Esophagus mucosa (tissue), 1 donor: ENCODE data around the gene SRCAP. TPM values are rescaled to one million over a fixed set of nuclear protein-coding genes. Genes with fewer than 3 reads are reported as not detected.

Experiments
- ATAC-seq: fragments of 200-7000 bp; cut with Tn5 transposase; one replicate; pipeline ENCODE4 v1.9.1; 2020
- total RNA-seq: library from RNA; stranded (reverse); gene quantifications from one replicate; pipeline ENCODE4 v1.2.4, GENCODE V29; 2023
- donor health status: DM: yes; HTN: yes; CAD: no.

SRCAP gene
- total RNA-seq, 1 donor from 2014 or later, result 29.5 TPM

DNA sequence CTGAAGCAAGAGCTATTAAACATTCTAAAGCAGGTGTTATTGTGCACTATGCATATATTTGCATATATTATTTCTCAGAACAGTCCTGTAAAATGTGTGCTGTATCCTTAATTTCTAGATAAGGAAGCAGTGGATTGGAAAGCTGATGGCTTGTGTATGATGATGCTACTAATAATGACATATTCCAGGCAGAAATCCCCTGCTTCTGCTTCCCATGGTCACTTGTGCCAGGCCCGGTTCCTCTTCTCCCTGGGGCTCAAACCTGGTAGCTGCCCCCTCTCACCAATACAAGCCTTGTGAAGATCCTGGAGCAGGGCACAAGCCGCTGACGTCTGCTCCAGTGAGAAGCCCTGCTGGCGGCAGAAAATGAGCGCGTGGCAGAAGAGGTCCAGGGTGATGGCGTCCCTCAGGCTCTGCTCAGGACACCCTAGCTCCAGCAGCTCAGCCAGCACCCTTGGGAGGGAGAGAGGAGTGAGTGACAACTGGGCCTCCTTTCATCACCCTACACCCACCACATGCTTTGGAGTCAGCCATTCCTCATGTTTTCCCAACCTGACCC lies 61.1 kb downstream of the SRCAP start:
- ATAC-seq, result no peak

DNA sequence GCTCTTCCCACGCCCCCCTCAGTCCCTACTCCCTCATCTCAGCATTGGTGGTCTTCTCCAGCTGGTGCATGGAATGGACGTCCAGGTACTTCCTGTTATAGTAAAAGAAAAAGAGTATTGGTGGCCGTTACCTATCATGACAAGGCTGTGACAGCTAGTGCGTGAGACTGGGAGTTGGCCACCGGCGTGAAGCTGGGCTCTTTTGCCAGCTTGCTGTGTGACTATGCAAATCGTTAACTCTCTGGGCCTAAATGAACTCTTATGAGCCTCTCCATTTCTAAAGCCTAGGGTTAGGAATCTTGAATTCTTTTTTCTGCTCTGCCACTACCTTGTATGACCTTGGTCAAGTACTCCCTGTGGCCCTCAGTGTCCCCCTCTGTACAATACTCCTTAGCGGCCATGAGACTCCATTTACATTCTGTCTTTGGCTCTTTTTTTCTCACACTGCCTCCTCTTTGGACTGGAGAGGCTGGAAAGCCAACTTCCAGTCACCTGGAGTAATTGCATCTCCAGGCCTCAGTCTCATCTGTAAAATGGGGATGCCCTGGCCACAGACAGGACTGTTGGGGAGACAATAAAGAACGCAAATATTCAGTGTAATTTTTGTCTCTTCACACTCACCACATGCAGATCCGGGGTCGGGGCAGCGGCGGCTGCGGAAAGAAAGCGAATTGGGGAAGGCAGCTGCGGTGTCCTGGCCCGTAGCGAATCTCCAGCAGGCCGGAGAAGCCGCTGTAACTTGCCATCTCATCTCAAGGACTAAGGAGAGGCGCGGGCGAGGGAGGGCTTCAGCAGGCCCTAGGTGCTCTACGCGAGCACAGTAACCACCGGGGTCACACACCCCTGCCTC lies 61.8 kb downstream of the SRCAP start:
- ATAC-seq, result no peak

DNA sequence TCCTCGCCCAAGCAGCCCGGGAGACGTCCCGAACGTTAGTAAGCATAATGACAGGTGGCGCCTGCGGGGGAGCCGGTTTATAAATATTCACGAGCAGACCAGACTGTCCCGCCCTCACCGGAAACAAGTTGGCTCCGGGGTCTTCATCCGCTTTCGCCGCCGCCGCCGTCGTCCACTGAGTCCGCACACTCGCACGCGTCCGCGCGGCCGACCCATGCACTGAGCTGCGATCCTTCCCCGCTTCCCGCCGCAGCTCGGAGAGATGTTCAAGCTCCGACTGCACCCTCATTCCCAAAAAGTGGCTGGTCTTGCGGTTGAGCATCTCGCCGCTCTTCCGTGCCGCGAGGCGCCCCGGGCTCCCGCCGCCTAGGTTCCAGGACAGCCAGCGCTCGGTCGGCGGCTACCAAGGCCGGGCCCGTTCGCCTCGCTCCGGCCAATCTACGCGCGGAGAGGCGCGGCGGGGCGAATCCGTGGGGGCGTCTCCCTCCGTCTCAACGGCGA lies 62.5 kb downstream of the SRCAP start:
- peak; percentile 15 for ATAC-seq

DNA sequence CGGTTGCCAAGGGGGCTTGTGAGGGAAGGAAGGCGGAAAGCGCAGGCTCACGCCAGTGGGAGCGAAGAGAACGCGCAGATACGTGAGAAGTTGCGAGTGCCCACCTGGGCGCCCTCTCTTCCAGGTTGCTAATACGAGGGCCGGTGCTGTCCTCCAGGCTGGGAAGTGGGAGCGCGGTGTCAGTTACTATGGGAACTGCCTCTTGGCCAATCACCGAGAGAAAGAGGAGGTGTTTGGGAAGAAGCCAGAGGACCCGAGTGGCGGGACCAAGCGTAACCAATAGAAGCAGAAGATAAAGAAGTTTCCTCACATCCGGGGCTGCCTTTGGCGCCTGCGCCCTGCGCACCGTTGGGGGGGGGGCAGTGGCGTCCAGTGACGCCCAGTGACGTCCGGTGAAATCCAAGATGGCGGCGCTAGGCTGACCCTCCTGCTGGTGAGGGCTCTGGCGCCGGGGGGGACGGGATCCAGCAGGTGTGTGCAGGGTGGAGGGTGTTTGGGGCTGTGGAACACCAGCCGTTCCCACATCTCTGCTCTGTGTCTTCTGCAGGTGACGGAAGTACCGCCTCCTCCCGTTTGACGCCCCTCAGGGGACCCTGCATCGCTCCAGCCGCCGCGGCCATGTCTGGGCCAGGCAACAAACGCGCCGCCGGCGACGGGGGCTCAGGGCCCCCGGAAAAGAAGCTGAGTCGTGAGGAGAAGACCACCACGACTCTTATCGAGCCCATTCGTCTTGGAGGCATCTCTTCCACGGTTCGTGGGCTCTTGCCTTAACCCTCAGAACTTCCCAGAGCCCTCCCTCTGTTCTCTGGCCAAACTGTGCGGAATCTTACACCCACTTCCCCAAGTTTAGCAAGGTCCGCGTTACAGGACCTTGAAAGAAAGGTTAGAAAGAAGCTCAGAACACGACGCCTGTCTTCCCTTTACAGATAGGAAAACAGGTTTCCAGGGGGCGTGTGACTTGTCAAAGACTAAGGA lies 63.2 kb downstream of the SRCAP start, which contains the start of the genes CFAP119 and RNF40:
CFAP119 (minus strand) TSS at position 135 of the 975 bp plus-strand sequence. CDS start 314 bp downstream, outside the sequence.
RNF40 (plus strand) TSS at position 395 of the 975 bp plus-strand sequence; CDS start at position 619, 224 bp downstream.
- peak; percentile 96 for ATAC-seq

DNA sequence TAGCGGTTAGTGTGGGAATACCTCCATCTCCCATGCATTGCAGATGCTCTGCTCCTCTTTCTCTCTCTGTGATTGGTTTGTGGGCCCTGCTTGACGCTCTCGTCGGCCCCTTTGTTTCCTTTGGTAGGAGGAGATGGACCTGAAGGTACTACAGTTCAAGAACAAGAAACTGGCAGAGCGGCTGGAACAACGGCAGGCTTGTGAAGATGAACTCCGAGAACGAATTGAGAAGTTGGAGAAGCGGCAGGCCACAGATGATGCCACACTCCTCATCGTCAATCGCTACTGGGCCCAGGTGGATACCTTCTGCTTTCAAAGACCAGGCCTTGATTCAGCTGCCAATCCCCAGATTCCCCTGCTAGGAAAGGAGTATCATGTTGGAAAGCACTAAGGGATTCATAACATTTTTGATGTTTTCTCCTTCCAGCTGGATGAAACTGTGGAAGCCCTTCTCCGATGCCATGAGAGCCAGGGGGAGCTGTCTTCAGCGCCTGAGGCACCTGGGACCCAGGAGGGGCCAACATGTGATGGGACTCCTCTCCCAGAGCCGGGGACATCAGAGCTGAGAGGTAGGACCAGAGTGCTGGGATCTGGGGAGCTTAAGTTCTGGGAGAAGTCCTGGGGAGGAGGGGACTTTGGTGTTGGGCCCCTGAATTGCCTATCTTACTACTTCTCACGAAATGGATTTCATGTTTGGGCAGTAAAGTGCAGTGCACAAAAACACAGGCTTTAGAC lies 64.2 kb downstream of the SRCAP start:
- no peak for ATAC-seq

DNA sequence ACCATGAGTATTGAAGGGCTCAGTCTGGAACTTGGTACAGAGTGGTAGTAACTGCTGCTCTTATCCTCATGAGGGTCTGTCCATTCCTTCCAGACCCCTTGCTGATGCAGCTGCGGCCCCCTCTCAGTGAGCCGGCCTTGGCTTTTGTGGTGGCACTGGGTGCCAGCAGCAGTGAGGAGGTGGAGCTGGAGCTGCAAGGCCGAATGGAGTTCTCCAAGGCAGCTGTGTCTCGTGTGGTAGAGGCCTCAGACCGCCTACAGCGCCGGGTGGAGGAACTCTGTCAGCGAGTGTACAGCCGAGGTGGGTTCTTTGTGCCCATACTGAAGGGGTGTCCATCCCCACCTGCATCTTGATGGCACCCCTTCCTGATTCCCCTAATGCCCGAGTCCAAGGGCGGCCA lies 65.1 kb downstream of the SRCAP start:
- ATAC-seq, result no peak

DNA sequence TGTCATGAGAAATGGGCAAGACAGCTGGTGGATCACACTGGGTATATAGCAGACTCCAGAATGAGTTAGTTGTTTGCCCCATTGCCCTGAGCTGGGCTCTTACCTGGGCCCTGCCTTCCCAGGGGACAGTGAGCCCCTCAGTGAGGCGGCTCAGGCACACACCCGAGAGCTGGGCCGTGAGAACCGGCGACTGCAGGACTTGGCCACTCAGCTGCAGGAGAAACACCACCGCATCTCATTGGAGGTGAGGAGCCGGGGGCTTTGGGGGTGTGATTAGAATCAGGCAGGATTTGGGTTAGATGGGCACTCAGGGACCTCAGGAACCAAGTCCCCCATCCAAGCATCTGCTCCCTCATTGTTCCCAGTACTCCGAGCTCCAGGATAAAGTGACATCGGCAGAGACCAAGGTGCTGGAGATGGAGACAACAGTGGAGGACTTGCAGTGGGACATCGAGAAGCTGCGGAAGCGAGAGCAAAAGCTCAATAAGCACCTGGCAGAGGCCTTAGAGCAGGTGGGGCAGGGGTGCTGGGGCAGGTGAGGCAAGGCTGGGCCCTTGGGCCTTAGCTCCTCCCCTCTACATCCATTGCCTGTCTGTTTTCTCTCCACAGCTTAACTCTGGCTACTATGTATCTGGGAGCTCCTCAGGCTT lies 66.0 kb downstream of the SRCAP start:
- no peak for ATAC-seq

DNA sequence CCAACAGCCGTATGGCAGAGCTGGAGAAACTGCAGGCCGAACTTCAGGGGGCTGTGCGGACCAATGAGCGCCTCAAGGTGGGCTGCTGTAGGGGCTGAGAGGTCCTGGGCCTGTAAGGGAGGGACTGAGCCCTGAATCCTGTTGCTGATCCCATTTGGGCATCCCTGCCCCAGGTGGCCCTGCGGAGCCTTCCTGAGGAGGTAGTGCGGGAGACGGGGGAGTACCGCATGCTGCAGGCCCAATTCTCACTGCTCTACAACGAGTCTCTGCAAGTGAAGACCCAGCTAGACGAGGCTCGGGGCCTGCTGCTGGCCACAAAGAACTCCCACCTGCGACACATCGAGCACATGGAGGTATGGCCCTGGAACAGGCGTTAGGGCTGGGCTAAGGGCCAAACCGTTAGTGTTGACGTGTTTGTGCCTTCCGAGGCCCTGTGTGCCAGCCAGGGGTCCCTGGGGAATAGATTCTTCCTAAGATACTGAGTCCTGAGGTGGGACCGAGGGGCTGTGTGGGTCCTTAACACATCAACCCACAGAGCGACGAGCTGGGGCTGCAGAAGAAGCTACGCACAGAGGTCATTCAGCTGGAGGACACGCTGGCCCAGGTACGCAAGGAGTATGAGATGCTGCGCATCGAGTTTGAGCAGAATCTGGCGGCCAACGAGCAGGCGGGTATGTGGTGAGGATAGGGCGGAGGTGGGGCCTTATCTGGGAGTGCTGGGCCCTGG lies 67.4 kb downstream of the SRCAP start:
- no peak for ATAC-seq

DNA sequence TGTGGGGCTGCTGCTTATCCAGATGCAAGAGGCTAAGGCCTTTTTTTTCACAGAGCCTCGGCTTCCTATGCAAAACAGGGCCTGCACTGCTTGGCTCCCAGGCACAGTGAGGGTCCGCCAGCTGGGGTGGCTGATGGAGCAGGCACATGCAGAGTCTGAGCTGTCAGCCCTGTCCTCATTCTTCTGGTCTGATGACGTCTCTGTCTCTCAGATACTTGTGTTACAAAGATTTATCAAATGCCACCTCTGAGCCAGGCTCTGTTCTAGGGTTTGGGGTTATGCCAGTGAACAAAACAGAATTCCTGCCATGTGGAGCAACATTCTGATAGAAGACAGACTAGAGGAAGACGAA lies 67.9 kb downstream of the SRCAP start:
- no peak for ATAC-seq

DNA sequence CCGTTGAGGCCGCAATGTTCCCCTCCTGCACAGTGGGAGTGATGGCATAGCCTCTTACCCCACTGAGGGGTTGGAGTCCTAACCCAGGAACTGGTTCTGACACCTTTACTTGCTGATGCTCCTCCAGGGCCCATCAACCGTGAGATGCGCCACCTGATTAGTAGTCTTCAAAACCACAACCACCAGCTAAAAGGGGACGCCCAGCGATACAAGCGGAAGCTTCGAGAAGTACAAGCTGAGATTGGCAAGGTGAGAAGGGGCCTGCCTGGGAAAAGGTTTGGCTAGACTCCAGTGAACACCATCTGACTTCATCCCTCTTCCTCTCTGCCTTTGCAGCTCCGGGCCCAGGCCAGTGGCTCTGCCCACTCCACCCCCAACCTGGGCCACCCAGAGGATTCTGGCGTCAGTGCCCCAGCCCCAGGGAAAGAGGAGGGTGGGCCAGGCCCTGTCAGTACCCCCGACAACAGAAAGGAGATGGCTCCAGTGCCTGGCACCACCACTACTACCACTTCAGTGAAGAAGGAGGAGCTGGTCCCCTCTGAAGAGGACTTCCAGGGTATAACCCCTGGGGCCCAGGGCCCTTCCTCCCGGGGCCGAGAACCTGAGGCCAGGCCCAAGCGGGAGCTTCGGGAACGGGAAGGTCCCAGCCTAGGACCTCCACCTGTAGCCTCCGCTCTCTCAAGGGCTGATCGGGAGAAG lies 68.9 kb downstream of the SRCAP start:
- no peak for ATAC-seq

DNA sequence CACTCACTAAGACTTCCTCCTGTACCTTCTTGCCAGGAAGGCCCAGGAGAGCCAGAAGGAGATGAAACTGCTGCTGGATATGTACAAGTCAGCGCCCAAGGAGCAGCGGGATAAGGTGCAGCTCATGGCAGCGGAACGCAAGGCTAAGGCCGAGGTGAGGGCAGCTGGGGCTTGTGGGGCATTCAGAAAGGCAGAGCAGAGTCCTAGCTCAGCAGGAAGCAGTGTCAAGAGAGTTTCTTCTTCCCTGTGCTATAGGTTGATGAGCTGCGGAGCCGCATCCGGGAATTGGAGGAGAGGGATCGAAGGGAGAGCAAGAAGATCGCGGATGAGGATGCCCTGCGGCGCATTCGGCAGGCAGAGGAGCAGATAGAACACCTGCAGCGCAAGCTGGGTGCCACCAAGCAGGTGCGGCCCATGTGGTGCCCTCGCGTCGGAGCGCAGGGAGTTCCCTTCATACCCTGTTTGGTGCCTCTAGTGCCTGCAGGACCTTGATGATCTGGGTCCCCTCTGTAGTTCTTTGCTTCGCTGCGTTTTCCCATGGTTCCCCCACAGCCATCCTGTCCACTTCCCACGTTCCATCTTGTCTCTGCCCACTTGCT lies 69.7 kb downstream of the SRCAP start:
- ATAC-seq, result no peak

DNA sequence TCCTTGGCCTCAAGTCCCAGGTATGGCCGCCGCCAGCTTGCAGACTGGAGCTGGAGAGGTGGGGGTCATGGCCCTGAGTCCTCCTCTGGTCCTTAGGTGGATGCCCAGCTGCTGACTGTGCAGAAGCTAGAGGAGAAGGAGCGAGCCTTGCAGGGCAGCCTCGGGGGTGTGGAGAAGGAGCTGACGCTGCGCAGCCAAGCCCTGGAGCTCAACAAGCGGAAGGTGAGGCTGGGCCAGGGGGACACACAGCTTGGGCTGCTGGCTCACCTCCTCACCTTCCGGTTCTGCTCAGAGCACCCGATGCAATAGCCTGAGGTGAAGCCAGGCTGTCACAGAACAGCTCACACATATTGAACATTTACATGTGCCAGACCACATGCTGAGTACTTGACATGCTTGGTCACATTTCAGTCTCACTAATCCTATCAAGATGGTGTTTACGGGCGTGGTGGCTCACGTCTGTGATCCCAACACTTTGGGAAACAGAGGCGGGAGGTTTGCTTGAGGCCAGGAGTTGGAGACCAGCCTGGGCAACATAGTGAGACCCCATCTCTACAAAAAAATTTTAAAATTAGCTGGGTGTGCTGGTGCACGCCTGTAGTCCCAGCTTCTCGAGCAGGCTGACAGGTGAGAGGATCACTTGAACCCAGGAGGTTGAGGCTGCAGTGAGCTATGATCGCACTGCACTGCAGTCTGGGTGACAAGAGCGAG lies 70.6 kb downstream of the SRCAP start:
- peak; percentile 8 for ATAC-seq

DNA sequence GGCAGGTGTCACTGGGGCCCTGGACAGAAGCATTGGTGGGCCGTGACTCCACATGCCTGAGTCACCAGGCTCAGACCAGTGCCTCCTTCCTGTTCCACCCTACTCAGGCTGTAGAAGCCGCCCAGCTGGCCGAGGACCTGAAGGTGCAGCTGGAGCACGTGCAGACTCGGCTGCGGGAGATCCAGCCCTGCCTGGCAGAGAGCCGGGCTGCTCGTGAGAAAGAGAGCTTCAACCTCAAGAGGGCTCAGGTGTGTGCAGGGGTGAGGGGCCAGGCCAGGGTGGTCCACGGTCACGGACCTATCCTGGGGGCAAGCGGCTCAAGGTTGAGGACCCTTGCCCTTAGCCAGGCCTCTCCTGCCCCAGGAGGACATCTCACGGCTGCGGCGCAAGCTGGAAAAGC lies 72.8 kb downstream of the SRCAP start:
- peak; percentile 61 for ATAC-seq

DNA sequence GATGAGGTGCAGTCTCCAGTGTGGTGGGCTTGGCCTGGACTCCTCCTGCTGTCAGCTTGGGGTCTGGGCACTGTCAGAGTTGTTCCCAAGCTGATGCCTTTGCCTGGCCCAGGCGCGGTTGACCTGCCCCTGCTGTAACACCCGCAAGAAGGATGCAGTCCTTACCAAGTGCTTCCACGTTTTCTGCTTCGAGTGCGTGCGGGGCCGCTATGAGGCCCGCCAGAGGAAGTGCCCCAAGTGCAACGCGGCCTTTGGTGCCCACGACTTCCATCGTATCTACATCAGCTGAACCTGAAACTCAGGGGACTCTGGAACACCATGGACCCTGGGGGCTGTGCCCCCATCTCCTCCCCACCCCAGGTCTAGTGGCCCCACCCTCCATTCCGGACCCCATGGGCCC lies 74.9 kb downstream of the SRCAP start:
- no peak for ATAC-seq

DNA sequence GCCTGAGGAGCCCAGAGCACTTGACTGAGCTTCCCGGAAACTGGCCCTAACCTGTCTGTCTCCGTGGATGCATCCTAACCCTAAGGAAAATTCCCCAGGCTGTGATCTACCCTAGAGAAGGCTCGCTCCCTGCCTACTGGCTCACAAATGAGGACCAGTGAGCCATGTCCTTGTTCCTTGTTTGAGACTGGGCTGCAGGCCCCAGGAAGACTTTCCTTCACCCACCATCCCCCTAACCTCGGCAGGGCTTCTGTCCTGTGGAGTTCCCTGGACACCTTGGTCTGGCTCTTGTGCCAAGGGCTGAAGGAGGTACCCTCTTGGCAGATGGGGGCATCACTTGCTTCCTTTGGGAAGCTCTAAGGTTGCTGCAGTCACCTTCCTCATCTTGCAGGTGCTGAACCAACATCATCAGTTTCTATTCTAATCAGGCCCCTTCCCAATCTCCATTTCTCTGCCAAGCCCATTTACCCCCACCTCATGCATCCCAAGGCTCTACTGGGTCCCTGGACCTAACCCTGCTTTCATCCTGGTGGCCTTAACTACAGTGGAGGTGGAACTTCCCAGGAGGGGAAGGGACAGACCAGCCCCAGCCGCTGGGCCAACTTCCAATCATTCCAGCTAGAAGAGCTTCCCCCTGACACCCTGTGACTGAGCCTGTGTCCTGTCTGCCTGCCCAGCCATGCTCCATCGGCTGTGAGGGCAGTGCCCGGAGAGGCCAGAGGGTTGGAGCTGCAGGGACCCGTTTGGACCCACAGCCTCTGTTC lies 75.6 kb downstream of the SRCAP start:
- ATAC-seq, result no peak

DNA sequence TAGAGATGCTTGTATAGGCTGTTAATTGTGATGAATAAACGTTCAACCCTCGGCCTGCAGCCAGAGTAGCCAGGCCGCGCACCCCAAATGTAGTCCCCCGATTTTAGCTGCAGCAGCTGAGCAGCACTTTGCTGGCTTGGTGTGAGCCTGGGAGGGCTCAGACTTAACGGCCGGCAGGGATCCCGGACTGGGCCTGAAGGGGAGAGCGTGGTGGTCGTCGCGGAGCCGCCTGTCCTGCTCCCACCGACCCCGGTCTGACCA lies 76.1 kb downstream of the SRCAP start:
- ATAC-seq, result no peak

DNA sequence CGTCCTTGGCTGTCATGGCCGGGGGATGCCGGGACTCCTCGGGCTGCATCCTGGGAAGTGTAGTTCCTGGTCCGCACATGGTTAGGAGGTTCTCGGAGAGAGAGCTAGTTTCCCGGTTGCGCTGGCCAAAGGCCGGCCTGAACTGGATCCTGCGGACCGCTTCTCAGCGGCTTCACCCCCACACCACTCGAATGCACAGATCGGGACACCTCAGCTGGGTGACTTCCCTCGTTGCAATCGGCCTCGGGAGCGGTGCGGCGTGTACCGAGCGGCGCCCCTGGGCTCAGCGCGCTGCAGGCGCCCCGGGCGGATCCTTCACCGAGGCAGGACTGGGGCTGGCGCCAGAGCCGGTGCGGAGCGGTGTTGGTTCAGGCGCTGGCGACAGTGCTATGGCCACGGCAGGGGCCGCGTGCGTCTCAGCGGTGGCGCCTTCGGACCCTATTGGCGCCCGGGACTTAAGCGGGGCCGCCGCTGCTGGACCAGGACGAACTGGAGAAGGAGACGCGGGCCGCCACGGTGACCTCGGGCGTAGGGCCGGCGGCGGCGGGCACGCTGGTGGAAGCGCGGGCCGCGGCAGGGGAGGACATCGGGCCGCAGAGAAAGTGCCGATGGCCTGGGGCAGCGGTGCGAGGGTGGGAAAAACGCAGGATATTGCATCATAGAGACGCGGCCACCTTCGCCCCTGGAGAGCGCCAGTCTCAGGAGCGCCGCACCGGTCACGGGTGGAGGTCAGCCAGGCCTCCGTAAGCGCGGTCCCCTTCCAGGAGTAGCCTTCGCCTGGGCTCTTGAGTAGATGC lies 76.6 kb downstream of the SRCAP start:
- peak; percentile 77 for ATAC-seq
